Keratinocyte (primary cell): ENCODE measurements around the gene FIP1L1. TPM values are rescaled to one million over a fixed set of nuclear protein-coding genes. Genes with fewer than 3 reads are reported as not detected.

Source experiments
- DNase-seq: peaks from one replicate; pipeline ENCODE4 v3.0.0-alpha.2; 2011; ENCODE audit warnings: low read depth, missing footprints, low spot score
- FAIRE-seq: peaks from 2 replicates; lab custom pipeline; 2011; peaks lifted over from hg19 to GRCh38; lab: Jason Lieb, UNC
- H2AFZ ChIP-seq: 2 replicates; pipeline ENCODE4 v1.6.0; 2012; ENCODE audit warnings: low read length, control low read depth, inconsistent platforms; ENCODE audit not compliant: control insufficient read depth
- H3K27ac ChIP-seq: 2 replicates; pipeline ENCODE4 v1.5.1; 2011; ENCODE audit warnings: low read length; ENCODE audit not compliant: control insufficient read depth, insufficient read depth
- H3K27me3 ChIP-seq: 3 replicates; pipeline ENCODE4 v1.6.0; 2011; ENCODE audit warnings: low read length; ENCODE audit not compliant: control insufficient read depth, insufficient read depth; ENCODE audit errors: extremely low read depth
- H3K36me3 ChIP-seq, 2 experiments: 2 replicates in 1 of 2; 3 replicates in 1 of 2; pipeline ENCODE4 v1.5.1; 2011; ENCODE audit warnings: low read length in 2 of 2, mild to moderate bottlenecking in 1 of 2; ENCODE audit not compliant: control insufficient read depth in 2 of 2, insufficient read depth in 2 of 2; ENCODE audit errors: extremely low read depth in 1 of 2
- H3K4me1 ChIP-seq: 3 replicates; pipeline ENCODE4 v1.5.1; 2011; ENCODE audit warnings: low read length; ENCODE audit not compliant: control insufficient read depth, insufficient read depth; ENCODE audit errors: extremely low read depth
- H3K4me2 ChIP-seq: 3 replicates; pipeline ENCODE4 v1.6.0; 2011; ENCODE audit warnings: low read depth, low read length; ENCODE audit not compliant: control insufficient read depth, insufficient read depth; ENCODE audit errors: extremely low read depth
- H3K4me3 ChIP-seq, 3 experiments: fragments of 200-600 bp in 1 of 3; sonication (generic) in 1 of 3; 2 replicates in 2 of 3; 3 replicates in 1 of 3; pipeline ENCODE4 v1.5.1; 2011 to 2016; ENCODE audit warnings: low read length in 3 of 3, mild to moderate bottlenecking in 3 of 3, control low read depth in 2 of 3, inconsistent platforms in 1 of 3, low read depth in 1 of 3, mixed read lengths in 1 of 3, mixed run types in 1 of 3, moderate library complexity in 1 of 3; ENCODE audit not compliant: control insufficient read depth in 2 of 3, insufficient read depth in 2 of 3; ENCODE audit errors: extremely low read depth in 1 of 3
- H3K79me2 ChIP-seq: 2 replicates; pipeline ENCODE4 v1.6.0; 2012; ENCODE audit warnings: low read length; ENCODE audit not compliant: control insufficient read depth, insufficient read depth
- H3K9ac ChIP-seq: 3 replicates; pipeline ENCODE4 v1.6.0; 2011; ENCODE audit warnings: low read length; ENCODE audit not compliant: control insufficient read depth, insufficient read depth; ENCODE audit errors: extremely low read depth
- H3K9me1 ChIP-seq: 3 replicates; pipeline ENCODE4 v1.6.0; 2011; ENCODE audit warnings: low read length; ENCODE audit not compliant: control insufficient read depth, insufficient read depth; ENCODE audit errors: extremely low read depth
- H3K9me3 ChIP-seq: 2 replicates; pipeline ENCODE4 v1.5.1; 2012; ENCODE audit warnings: low read depth, low read length; ENCODE audit not compliant: control insufficient read depth
- H4K20me1 ChIP-seq: 3 replicates; pipeline ENCODE4 v1.6.0; 2011; ENCODE audit warnings: low read length; ENCODE audit not compliant: control insufficient read depth, insufficient read depth; ENCODE audit errors: extremely low read depth
- EZH2 ChIP-seq: IDR thresholded peaks from one replicate; pipeline ENCODE4 v1.6.1; 2012; ENCODE audit warnings: inconsistent platforms, mild to moderate bottlenecking, low read length, moderate library complexity
- dilution Hi-C: fragments of 300-500 bp; cut with MboI; formaldehyde crosslinking; loops from one replicate; pipeline ENCODE4 v1.7.0; 2020; ENCODE audit warnings: low sequenced_read_pairs; ENCODE audit not compliant: extremely low pct_ligation_motif_present
- polyA plus RNA-seq, 5 experiments: library from polyadenylated mRNA; depleted of rRNA in 3 of 5; stranded (reverse) in 3 of 5; stranded (forward) in 1 of 5; unstranded in 1 of 5; fragments of >200 nt; gene quantifications; 1 replicate in 1 of 5; 2 replicates in 3 of 5; 3 replicates in 1 of 5; pipeline versions ENCODE4 v1.2.1 to v1.2.3, GENCODE V29; 2011 to 2012; ENCODE audit warnings: missing spikeins in 2 of 5, low read depth in 1 of 5, low replicate concordance in 1 of 5
- TF ChIP-seq, protein P1 (sequence below), 3 experiments: IDR thresholded peaks in 1 of 3; conservative IDR thresholded peaks in 1 of 3; optimal IDR thresholded peaks in 1 of 3; 2 replicates in 2 of 3; 3 replicates in 1 of 3; pipeline versions ENCODE3 to v1.5.1; 2011; ENCODE audit warnings: low read length in 3 of 3, mild to moderate bottlenecking in 3 of 3, moderate library complexity in 2 of 3, control low read depth in 1 of 3, inconsistent platforms in 1 of 3; ENCODE audit not compliant: insufficient read depth in 2 of 3; ENCODE audit errors: extremely low read depth in 1 of 3

FIP1L1 gene
- polyA plus RNA-seq, 1 donor (not counting 4 experiments of a cell fraction or from before 2014, with no cell fraction given): 36.7 TPM

DNA sequence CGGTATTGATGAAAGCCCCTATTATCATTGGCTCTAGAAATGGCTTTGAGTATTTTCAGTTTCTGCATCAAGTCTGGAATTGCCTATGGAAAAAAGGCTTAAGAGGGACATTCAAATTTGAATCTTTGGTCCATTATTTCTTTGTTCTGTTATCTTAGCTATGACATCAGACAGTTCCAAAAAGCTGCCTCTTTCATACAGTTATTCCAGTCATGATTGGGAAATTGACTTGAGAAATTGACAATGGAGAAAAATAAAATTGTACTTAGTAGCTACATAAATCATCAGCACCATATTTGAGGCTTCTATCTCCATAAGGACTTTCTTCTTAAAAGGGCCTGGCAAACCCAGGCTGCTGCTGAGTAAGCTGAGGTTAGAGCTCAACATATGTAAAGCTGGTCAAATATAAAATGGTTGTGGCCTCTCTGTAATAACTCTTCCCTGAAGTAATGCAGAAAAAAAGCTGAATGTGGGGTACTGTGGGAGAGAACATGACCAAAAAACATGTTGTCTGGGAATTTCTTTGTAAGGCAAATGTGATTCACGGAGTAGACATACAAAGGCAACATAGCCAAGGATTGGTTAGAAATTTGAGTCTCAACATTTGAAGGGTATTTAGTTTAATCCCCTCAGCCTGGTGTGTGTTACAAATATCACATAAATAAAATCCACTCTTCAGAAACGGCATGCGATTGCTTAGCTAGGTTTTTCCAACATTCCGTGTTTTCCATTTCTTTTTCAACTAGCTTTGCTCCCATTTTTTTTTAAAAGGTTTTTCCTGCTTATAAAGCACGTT is 112.9 kb downstream of the FIP1L1 start:
- Histone ChIP-seq H3K36me3 (no peaks in the 10 kb centered on the region), H3K9me1 (no peaks in the 10 kb centered on the region), H3K9ac (no peak overlapping the region), H3K79me2 (no peaks in the 10 kb centered on the region), H4K20me1 (no peaks in the 10 kb centered on the region), H3K4me1 (no peaks in the 10 kb centered on the region), H3K27ac (no peak overlapping the region), H3K4me3 (no peak overlapping the region), H2AFZ (no peak overlapping the region), H3K4me2 (no peak overlapping the region), H3K27me3 (peaks cover 7% of the 10 kb centered on the region), H3K9me3 (no peaks in the 10 kb centered on the region)
- dilution Hi-C loops: no loop called here
- TF ChIP-seq, protein P1, sequence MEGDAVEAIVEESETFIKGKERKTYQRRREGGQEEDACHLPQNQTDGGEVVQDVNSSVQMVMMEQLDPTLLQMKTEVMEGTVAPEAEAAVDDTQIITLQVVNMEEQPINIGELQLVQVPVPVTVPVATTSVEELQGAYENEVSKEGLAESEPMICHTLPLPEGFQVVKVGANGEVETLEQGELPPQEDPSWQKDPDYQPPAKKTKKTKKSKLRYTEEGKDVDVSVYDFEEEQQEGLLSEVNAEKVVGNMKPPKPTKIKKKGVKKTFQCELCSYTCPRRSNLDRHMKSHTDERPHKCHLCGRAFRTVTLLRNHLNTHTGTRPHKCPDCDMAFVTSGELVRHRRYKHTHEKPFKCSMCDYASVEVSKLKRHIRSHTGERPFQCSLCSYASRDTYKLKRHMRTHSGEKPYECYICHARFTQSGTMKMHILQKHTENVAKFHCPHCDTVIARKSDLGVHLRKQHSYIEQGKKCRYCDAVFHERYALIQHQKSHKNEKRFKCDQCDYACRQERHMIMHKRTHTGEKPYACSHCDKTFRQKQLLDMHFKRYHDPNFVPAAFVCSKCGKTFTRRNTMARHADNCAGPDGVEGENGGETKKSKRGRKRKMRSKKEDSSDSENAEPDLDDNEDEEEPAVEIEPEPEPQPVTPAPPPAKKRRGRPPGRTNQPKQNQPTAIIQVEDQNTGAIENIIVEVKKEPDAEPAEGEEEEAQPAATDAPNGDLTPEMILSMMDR (optimal IDR thresholded peaks at IDR 0.05 in 1 of 3, IDR thresholded peaks at IDR 0.05 in 1 of 3, conservative IDR thresholded peaks at IDR 0.05 in 1 of 3; ENCODE audit: extremely low read depth in 1 of 3, insufficient read depth in 2 of 3, low read length in 3 of 3): no peak
- no peak for TF ChIP-seq EZH2
- DNase-seq: no peak
- peak; percentile 44 for FAIRE-seq

DNA sequence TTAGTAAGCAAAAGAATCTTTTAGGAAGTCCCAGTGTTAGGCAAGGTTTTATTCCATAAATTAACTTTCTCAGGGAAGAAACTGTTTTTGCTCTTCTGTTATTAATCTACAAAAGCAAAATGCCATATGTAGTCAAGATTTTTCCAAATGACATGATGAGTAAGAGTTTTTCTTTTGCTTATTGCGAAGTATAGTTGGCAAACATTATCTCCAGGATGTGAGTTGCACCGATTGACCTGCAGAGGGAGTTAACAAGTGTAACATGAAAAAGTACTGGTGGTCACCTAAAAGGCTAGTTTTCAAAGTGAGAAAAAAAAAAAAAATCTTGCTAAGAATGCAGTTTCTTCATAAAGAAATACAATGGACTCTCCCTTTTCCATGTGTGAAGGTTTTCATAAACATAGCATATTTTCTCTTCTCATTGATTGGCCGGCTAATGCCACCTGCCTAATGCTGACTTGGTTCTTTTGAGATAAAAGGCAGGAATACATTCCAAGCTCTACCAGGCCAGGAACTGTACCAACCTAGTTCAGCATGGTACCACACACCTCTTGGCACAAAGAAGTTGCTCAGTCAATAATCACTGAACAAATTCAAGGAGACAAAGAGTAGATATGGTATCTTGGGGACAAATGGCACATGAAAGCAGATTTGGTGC is 113.7 kb downstream of the FIP1L1 start:
- no peak overlapping the region for H3K9ac ChIP-seq
- H3K4me1 ChIP-seq: no peaks in the 10 kb centered on the region
- H3K27me3 ChIP-seq: peaks cover 4% of the 10 kb centered on the region
- H2AFZ ChIP-seq: no peak overlapping the region
- no peak overlapping the region for H3K27ac ChIP-seq
- H3K9me1 ChIP-seq: no peaks in the 10 kb centered on the region
- DNase-seq: peak; percentile 7
- H3K79me2 ChIP-seq: no peaks in the 10 kb centered on the region
- H4K20me1 ChIP-seq: no peaks in the 10 kb centered on the region
- H3K36me3 ChIP-seq: no peaks in the 10 kb centered on the region
- dilution Hi-C loops: no loop called here
- H3K9me3 ChIP-seq: no peaks in the 10 kb centered on the region
- no peak overlapping the region for H3K4me3 ChIP-seq
- TF ChIP-seq, protein P1 (optimal IDR thresholded peaks at IDR 0.05 in 1 of 3, IDR thresholded peaks at IDR 0.05 in 1 of 3, conservative IDR thresholded peaks at IDR 0.05 in 1 of 3; ENCODE audit: extremely low read depth in 1 of 3, insufficient read depth in 2 of 3, low read length in 3 of 3): peak in 2 of 3 experiments; percentile 59 to 74
- no peak for TF ChIP-seq EZH2
- H3K4me2 ChIP-seq: no peak overlapping the region
- FAIRE-seq: peak; percentile 23
